Neural cell (in vitro differentiated cells): ENCODE data around the gene AMER1. TPM values are rescaled to one million over a fixed set of nuclear protein-coding genes. Genes with fewer than 3 reads are reported as not detected.

Experiments
- H2AFZ ChIP-seq: fragments of 200-600, 300-800 bp; sonication (generic), shearing (Covaris generic); 2 replicates; pipeline ENCODE4 v1.6.0; 2014; ENCODE audit warnings: low read depth, mild to moderate bottlenecking, antibody characterized with exemption, low read length, moderate library complexity
- H3F3A ChIP-seq: fragments of 200-600 bp; shearing (Covaris generic); 2 replicates; pipeline ENCODE4 v1.6.1; 2016; ENCODE audit warnings: mild to moderate bottlenecking, moderate library complexity, mixed read lengths, antibody characterized with exemption, low read length; ENCODE audit not compliant: insufficient read depth, poor library complexity, severe bottlenecking
- H3K27ac ChIP-seq: fragments of 200-600, 300-800 bp; sonication (generic), shearing (Covaris generic); 2 replicates; pipeline ENCODE4 v1.5.1; 2014; ENCODE audit warnings: mild to moderate bottlenecking, low read length, moderate library complexity
- H3K27me3 ChIP-seq: fragments of 300-800, 200-600 bp; sonication (generic), shearing (Covaris generic); 2 replicates; pipeline ENCODE4 v1.6.0; 2014; ENCODE audit warnings: mild to moderate bottlenecking, low read depth, low read length, moderate library complexity; ENCODE audit not compliant: insufficient read depth
- H3K36me3 ChIP-seq: fragments of 300-800, 200-600 bp; sonication (generic), shearing (Covaris generic); 2 replicates; pipeline ENCODE4 v1.5.1; 2014; ENCODE audit warnings: mild to moderate bottlenecking, antibody characterized with exemption, low read length, moderate library complexity; ENCODE audit not compliant: insufficient read depth
- H3K4me2 ChIP-seq: fragments of 300-800, 200-600 bp; sonication (generic), shearing (Covaris generic); 2 replicates; pipeline ENCODE4 v1.6.0; 2014; ENCODE audit warnings: mild to moderate bottlenecking, low read length
- H3K4me3 ChIP-seq: fragments of 300-800, 200-600 bp; sonication (generic), shearing (Covaris generic); 2 replicates; pipeline ENCODE4 v1.5.1; 2014; ENCODE audit warnings: mild to moderate bottlenecking, low read length, moderate library complexity
- H3K79me2 ChIP-seq: fragments of 200-600 bp; shearing (Covaris generic); replicated peaks from 2 replicates; pipeline ENCODE4 v1.6.0; 2014; ENCODE audit warnings: mild to moderate bottlenecking, low read length, moderate library complexity; ENCODE audit not compliant: insufficient read depth
- H3K9ac ChIP-seq: fragments of 300-800, 200-600 bp; sonication (generic), shearing (Covaris generic); 2 replicates; pipeline ENCODE4 v1.6.1; 2016; ENCODE audit warnings: mild to moderate bottlenecking, low read length, mixed read lengths
- H3K9me2 ChIP-seq: fragments of 200-600 bp; shearing (Covaris generic); 2 replicates; pipeline ENCODE4 v1.6.1; 2016; ENCODE audit warnings: mild to moderate bottlenecking, low read length, mixed read lengths; ENCODE audit not compliant: insufficient read depth
- H3K9me3 ChIP-seq: fragments of 200-600, 300-800 bp; sonication (generic), shearing (Covaris generic); 2 replicates; pipeline ENCODE4 v1.6.1; 2016; ENCODE audit warnings: mild to moderate bottlenecking, mixed run types, low read length, moderate library complexity, mixed read lengths
- H4K20me1 ChIP-seq: fragments of 200-600 bp; shearing (Covaris generic); 2 replicates; pipeline ENCODE4 v1.6.1; 2016; ENCODE audit warnings: mild to moderate bottlenecking, mixed run types; ENCODE audit not compliant: insufficient read depth
- EP300 ChIP-seq: fragments of 450-650 bp; conservative IDR thresholded peaks from 2 replicates; pipeline ENCODE4 v1.6.1; 2014; ENCODE audit warnings: antibody characterized with exemption, mild to moderate bottlenecking, moderate library complexity; ENCODE audit not compliant: poor library complexity, severe bottlenecking
- EZH2 ChIP-seq: fragments of 200-600, 300-800 bp; shearing (Covaris generic), sonication (generic); IDR thresholded peaks from 2 replicates; pipeline ENCODE4 v1.6.1; 2014; ENCODE audit warnings: antibody characterized with exemption, low read length, borderline replicate concordance, mild to moderate bottlenecking; ENCODE audit not compliant: insufficient read depth, poor library complexity, severe bottlenecking
- MXI1 ChIP-seq: fragments of 450-650 bp; conservative IDR thresholded peaks from 2 replicates; pipeline ENCODE4 v1.6.1; 2014; ENCODE audit warnings: antibody characterized with exemption, mild to moderate bottlenecking; ENCODE audit not compliant: poor library complexity, severe bottlenecking
- POLR2AphosphoS5 ChIP-seq: IDR thresholded peaks from 2 replicates; pipeline ENCODE4 v1.6.1; 2012
- RAD21 ChIP-seq: fragments of 450-650 bp; conservative IDR thresholded peaks from 2 replicates; pipeline ENCODE4 v1.6.1; 2014; ENCODE audit warnings: antibody characterized with exemption, mild to moderate bottlenecking, moderate library complexity
- SMC3 ChIP-seq: fragments of 450-650 bp; conservative IDR thresholded peaks from 2 replicates; pipeline ENCODE4 v1.6.1; 2014; ENCODE audit warnings: antibody characterized with exemption, mild to moderate bottlenecking, moderate library complexity; ENCODE audit not compliant: poor library complexity
- TAF1 ChIP-seq: IDR thresholded peaks from 2 replicates; pipeline ENCODE4 v1.6.1; 2012; ENCODE audit warnings: low read depth
- polyA plus RNA-seq: library from polyadenylated mRNA; depleted of rRNA; stranded (reverse); fragments of >200 nt; gene quantifications from 2 replicates; pipeline ENCODE4 v1.2.3, GENCODE V29; 2014
- TF ChIP-seq, protein P1 (sequence below): fragments of 450-650 bp; IDR thresholded peaks from 2 replicates; pipeline ENCODE4 v1.5.1; 2014; ENCODE audit warnings: antibody characterized with exemption, mild to moderate bottlenecking, moderate library complexity; ENCODE audit not compliant: poor library complexity, severe bottlenecking
- TF ChIP-seq, protein P2 (sequence below): IDR thresholded peaks from 2 replicates; pipeline ENCODE4 v1.6.1; 2012; ENCODE audit warnings: borderline replicate concordance

Gene AMER1
- polyA plus RNA-seq, 1 donor from 2014 or later, result 3.1 TPM

GRCh38 chrX:64169988-64170387 lies 35.5 kb downstream of the AMER1 start:
- Histone ChIP-seq H2AFZ (no peak overlapping the region), H3K79me2 (no peaks in the 10 kb centered on the region), H3K4me3 (no peak overlapping the region), H3K4me2 (no peak overlapping the region), H3K9me3 (no peaks in the 10 kb centered on the region), H3K36me3 (no peaks in the 10 kb centered on the region), H3K27ac (no peak overlapping the region), H4K20me1 (no peaks in the 10 kb centered on the region), H3K27me3 (no peaks in the 10 kb centered on the region), H3K9me2 (no peaks in the 10 kb centered on the region), H3K9ac (no peak overlapping the region), H3F3A (no peaks in the 10 kb centered on the region)
- no peak for TF ChIP-seq MXI1
- TF ChIP-seq RAD21, result no peak
- no peak for TF ChIP-seq EP300
- TF ChIP-seq SMC3, result no peak
- no peak for TF ChIP-seq EZH2
- TF ChIP-seq, protein P1, sequence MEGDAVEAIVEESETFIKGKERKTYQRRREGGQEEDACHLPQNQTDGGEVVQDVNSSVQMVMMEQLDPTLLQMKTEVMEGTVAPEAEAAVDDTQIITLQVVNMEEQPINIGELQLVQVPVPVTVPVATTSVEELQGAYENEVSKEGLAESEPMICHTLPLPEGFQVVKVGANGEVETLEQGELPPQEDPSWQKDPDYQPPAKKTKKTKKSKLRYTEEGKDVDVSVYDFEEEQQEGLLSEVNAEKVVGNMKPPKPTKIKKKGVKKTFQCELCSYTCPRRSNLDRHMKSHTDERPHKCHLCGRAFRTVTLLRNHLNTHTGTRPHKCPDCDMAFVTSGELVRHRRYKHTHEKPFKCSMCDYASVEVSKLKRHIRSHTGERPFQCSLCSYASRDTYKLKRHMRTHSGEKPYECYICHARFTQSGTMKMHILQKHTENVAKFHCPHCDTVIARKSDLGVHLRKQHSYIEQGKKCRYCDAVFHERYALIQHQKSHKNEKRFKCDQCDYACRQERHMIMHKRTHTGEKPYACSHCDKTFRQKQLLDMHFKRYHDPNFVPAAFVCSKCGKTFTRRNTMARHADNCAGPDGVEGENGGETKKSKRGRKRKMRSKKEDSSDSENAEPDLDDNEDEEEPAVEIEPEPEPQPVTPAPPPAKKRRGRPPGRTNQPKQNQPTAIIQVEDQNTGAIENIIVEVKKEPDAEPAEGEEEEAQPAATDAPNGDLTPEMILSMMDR, result no peak
- TF ChIP-seq POLR2AphosphoS5, result no peak
- TF ChIP-seq, protein P2, sequence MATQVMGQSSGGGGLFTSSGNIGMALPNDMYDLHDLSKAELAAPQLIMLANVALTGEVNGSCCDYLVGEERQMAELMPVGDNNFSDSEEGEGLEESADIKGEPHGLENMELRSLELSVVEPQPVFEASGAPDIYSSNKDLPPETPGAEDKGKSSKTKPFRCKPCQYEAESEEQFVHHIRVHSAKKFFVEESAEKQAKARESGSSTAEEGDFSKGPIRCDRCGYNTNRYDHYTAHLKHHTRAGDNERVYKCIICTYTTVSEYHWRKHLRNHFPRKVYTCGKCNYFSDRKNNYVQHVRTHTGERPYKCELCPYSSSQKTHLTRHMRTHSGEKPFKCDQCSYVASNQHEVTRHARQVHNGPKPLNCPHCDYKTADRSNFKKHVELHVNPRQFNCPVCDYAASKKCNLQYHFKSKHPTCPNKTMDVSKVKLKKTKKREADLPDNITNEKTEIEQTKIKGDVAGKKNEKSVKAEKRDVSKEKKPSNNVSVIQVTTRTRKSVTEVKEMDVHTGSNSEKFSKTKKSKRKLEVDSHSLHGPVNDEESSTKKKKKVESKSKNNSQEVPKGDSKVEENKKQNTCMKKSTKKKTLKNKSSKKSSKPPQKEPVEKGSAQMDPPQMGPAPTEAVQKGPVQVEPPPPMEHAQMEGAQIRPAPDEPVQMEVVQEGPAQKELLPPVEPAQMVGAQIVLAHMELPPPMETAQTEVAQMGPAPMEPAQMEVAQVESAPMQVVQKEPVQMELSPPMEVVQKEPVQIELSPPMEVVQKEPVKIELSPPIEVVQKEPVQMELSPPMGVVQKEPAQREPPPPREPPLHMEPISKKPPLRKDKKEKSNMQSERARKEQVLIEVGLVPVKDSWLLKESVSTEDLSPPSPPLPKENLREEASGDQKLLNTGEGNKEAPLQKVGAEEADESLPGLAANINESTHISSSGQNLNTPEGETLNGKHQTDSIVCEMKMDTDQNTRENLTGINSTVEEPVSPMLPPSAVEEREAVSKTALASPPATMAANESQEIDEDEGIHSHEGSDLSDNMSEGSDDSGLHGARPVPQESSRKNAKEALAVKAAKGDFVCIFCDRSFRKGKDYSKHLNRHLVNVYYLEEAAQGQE, result no peak
- TF ChIP-seq TAF1, result no peak

- TF ChIP-seq RAD21 (no peak), POLR2AphosphoS5 (no peak)
- no peak overlapping the region for H2AFZ ChIP-seq
- no peaks in the 10 kb centered on the region for H3K9me3 ChIP-seq
- H3K36me3 ChIP-seq, result no peaks in the 10 kb centered on the region
- no peak overlapping the region for H3K4me2 ChIP-seq
- H3F3A ChIP-seq, result no peaks in the 10 kb centered on the region
- no peaks in the 10 kb centered on the region for H4K20me1 ChIP-seq
- no peaks in the 10 kb centered on the region for H3K79me2 ChIP-seq
- H3K9ac ChIP-seq, result no peak overlapping the region
- H3K27ac ChIP-seq, result no peak overlapping the region
- H3K4me3 ChIP-seq, result no peak overlapping the region
- H3K27me3 ChIP-seq, result no peaks in the 10 kb centered on the region
- no peaks in the 10 kb centered on the region for H3K9me2 ChIP-seq
Observed at GRCh38 chrX:64152857-64153256, 52.7 kb downstream of the AMER1 start.

- Histone ChIP-seq H3K4me3 (no peak overlapping the region), H2AFZ (no peak overlapping the region), H3K4me2 (no peak overlapping the region), H3F3A (no peaks in the 10 kb centered on the region), H3K9me2 (no peaks in the 10 kb centered on the region), H3K9me3 (no peaks in the 10 kb centered on the region), H3K27me3 (no peaks in the 10 kb centered on the region), H3K27ac (no peak overlapping the region), H3K9ac (no peak overlapping the region), H3K36me3 (no peaks in the 10 kb centered on the region), H4K20me1 (no peaks in the 10 kb centered on the region), H3K79me2 (no peaks in the 10 kb centered on the region)
- TF ChIP-seq POLR2AphosphoS5, result no peak
- no peak for TF ChIP-seq MXI1
- no peak for TF ChIP-seq TAF1
- TF ChIP-seq, protein P1, result no peak
- no peak for TF ChIP-seq EZH2
- TF ChIP-seq, protein P2, result no peak
- TF ChIP-seq RAD21, result no peak
- TF ChIP-seq SMC3, result no peak
- TF ChIP-seq EP300, result no peak
Observed at GRCh38 chrX:64151911-64152310, 53.6 kb downstream of the AMER1 start.
